CD4-positive, CD25-positive, alpha-beta regulatory T cell (primary cell): ENCODE measurements around the gene PAEP. TPM values are rescaled to one million over a fixed set of nuclear protein-coding genes. Genes with fewer than 3 reads are reported as not detected.

Source experiments
- ATAC-seq, 2 donors: fragments of 150-1000 bp; cut with Tn5 transposase; one replicate each; pipeline ENCODE4 v1.10.0; 2021; ENCODE audit warnings: low read depth in 2 of 2, moderate number of reproducible peaks in 2 of 2, moderate library complexity in 1 of 2
- DNase-seq, 3 donors: peaks; one replicate each; pipeline versions ENCODE4 v3.0.0 to v3.0.0-alpha.2; 2012 to 2022; ENCODE audit warnings: mixed read lengths in 1 of 3
- H3K27ac ChIP-seq: one replicate; pipeline ENCODE4 v1.7.0; 2013; ENCODE audit warnings: mild to moderate bottlenecking, low read length; ENCODE audit not compliant: insufficient read depth, poor library complexity, severe bottlenecking
- H3K27me3 ChIP-seq: one replicate; pipeline ENCODE4 v1.7.0; 2013; ENCODE audit warnings: low read length; ENCODE audit not compliant: control insufficient read depth, insufficient read depth
- H3K36me3 ChIP-seq: one replicate; pipeline ENCODE4 v1.7.0; 2013; ENCODE audit warnings: mild to moderate bottlenecking, low read length, moderate library complexity; ENCODE audit not compliant: control insufficient read depth, insufficient read depth
- H3K4me1 ChIP-seq: 2 replicates; pipeline ENCODE4 v1.7.0; 2013; ENCODE audit warnings: mild to moderate bottlenecking, low read length; ENCODE audit not compliant: insufficient read depth, control insufficient read depth, poor library complexity, severe bottlenecking
- H3K4me3 ChIP-seq: one replicate; pipeline ENCODE4 v1.7.0; 2013; ENCODE audit warnings: low read depth, mild to moderate bottlenecking, low read length, moderate library complexity
- H3K9me3 ChIP-seq, 2 experiments: 1 replicate in 1 of 2; 2 replicates in 1 of 2; pipeline ENCODE4 v1.7.0; 2013; ENCODE audit warnings: low read length in 2 of 2, mild to moderate bottlenecking in 1 of 2, moderate library complexity in 1 of 2; ENCODE audit not compliant: control insufficient read depth in 2 of 2
- H3K27ac Mint-ChIP-seq, 3 donors: one replicate each; pipeline ENCODE4 v1.8.0; 2020 to 2022; ENCODE audit warnings: mild to moderate bottlenecking in 3 of 3, mixed read lengths in 3 of 3, moderate library complexity in 2 of 3
- H3K27me3 Mint-ChIP-seq: one replicate; pipeline ENCODE4 v1.8.0; 2022; ENCODE audit warnings: mild to moderate bottlenecking, mixed read lengths
- H3K36me3 Mint-ChIP-seq: one replicate; pipeline ENCODE4 v1.8.0; 2020; ENCODE audit warnings: mixed read lengths
- H3K4me1 Mint-ChIP-seq, 4 donors: one replicate each; pipeline ENCODE4 v1.8.0; 2020 to 2022; ENCODE audit warnings: mixed read lengths in 4 of 4, mild to moderate bottlenecking in 1 of 4
- H3K4me3 Mint-ChIP-seq, 4 donors: one replicate each; pipeline ENCODE4 v1.8.0; 2020 to 2022; ENCODE audit warnings: mild to moderate bottlenecking in 4 of 4, mixed read lengths in 4 of 4, moderate library complexity in 3 of 4
- H3K9me3 Mint-ChIP-seq, 7 donors: one replicate each; pipeline ENCODE4 v1.8.0; 2020 to 2022; ENCODE audit warnings: mixed read lengths in 7 of 7, mild to moderate bottlenecking in 3 of 7, moderate library complexity in 2 of 7
- polyA plus RNA-seq, 4 donors: library from polyadenylated mRNA; unstranded; fragments of 300-500 nt; fragmentation: Illumina TruSeq; gene quantifications; one replicate each; pipeline ENCODE4 v1.2.3, GENCODE V29; 2021
- total RNA-seq: library from RNA; stranded (reverse); gene quantifications from one replicate; pipeline ENCODE4 v1.2.3, GENCODE V29; 2022

PAEP gene
- total and polyA plus RNA-seq, 5 donors from 2014 or later: not detected

DNA sequence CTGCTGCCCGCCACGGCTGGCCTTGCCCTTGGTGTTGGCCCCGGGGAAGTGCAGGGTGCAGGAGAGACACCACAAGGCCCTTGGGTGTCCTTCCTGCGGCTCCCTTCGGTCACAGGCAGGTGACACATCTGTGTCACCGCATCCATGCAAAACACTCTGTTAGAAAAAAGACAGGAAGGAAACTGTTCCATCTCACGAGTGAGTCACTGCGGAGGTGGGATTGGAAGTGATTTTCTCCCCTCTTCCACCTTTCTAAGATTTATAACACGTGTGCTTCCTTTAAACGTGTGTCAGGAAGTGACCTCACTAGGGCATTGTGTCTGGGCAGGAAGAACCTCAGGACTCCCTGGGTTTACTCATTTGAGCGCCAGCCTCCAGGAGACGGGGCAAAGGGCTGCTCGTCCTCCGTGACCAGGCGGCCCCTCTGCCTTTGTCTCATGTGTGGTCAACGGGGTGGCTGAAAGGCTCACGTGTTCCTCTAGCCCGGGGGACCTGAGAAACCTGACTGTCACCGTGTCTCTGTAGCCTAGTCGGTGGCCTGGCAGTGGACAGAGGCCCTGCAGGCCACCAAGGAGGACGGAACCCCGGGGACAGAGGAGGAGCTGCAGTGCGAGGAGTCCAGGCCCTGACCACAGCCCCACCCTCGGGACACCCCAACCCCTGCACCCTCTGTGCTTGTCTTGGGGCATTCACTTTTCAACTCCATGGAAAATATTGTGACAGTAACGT is 45.3 kb upstream of the PAEP start:
- Histone ChIP-seq H3K27ac (no peak overlapping the region), H3K4me1 (no peaks in the 10 kb centered on the region), H3K4me3 (no peak overlapping the region), H3K27me3 (no peaks in the 10 kb centered on the region), H3K36me3 (no peaks in the 10 kb centered on the region), H3K9me3 (no peaks in the 10 kb centered on the region)
- Mint-ChIP-seq H3K4me1 (peaks cover 0 to 5% (median 1%) of the 10 kb centered on the region in 4 donors), H3K27me3 (no peaks in the 10 kb centered on the region), H3K27ac (no peak overlapping the region), H3K36me3 (no peaks in the 10 kb centered on the region), H3K4me3 (no peak overlapping the region), H3K9me3 (no peaks in the 10 kb centered on the region)
- DNase-seq (no peak), ATAC-seq (no peak)

DNA sequence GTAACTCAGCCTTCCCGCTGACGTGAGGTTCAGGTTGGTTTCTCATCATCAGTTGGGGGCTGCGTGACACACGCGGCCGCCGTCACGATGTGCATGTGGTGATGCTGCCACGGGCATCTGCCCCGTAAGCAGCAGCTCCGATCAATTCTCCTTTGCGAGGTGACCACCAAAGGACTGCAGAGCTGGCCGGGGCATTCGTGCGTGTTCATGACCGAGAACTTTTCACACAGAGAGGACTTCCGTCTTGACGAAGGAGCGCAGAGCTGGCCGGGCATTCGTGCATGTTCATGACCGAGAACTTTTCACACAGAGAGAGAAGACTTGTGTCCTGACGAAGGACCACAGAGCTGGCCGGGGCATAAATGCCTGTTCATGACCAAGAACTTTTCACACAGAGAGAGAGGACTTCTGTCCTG is 44.1 kb upstream of the PAEP start:
- no peak overlapping the region for H3K27ac Mint-ChIP-seq

DNA sequence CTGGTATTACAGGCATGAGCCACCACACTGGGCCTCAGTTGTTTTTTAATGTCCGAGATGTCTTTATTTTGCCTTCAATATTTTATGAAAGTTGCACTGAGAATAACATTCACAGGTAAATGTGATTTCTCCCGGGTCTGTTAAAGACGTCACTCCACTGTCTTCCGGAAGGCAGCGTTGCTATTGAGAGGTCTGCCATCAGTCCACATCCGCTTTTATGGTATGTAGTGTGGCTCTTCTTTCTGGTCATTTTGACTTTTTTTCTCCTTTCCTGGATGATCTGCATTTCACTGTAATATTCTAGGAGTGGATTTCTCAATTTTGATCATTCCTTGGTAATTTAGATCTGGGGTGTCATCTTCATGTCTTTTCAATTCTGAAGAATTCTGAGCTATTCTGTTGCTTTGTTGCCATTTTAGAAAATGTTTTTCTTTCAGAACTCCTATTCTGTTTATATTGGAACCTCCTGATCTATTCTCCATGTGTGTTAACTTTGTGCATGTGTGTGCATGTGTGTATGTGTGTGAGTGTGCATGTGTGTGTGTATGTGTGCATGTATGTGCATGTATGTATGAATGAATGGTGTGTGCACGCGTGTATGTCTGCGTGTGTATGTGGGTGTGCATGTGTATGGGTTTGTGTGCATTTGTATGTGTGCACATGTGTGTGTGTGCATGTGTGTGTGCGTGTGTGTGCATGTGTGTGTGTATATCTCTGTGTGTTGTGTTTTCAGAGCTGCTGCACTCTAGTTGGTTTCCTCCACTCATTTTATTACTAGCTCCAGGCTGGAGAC is 42.2 kb upstream of the PAEP start:
- no peak for DNase-seq
- Histone ChIP-seq H3K4me1 (no peaks in the 10 kb centered on the region), H3K9me3 (no peaks in the 10 kb centered on the region), H3K27me3 (no peaks in the 10 kb centered on the region), H3K4me3 (no peak overlapping the region), H3K36me3 (no peaks in the 10 kb centered on the region), H3K27ac (no peak overlapping the region)
- H3K4me1 Mint-ChIP-seq: peaks cover 0 to 5% (median 1%) of the 10 kb centered on the region in 4 donors
- no peaks in the 10 kb centered on the region for H3K27me3 Mint-ChIP-seq
- no peak for ATAC-seq
- H3K4me3 Mint-ChIP-seq: no peak overlapping the region
- H3K27ac Mint-ChIP-seq: no peak overlapping the region
- no peaks in the 10 kb centered on the region for H3K9me3 Mint-ChIP-seq
- H3K36me3 Mint-ChIP-seq: no peaks in the 10 kb centered on the region

More for the DNA sequence above, 44.1 kb upstream of the PAEP start:
- no peaks in the 10 kb centered on the region for H3K27me3 ChIP-seq
- Mint-ChIP-seq H3K36me3 (no peaks in the 10 kb centered on the region), H3K4me1 (peaks cover 0 to 5% (median 1%) of the 10 kb centered on the region in 4 donors), H3K9me3 (no peaks in the 10 kb centered on the region), H3K27me3 (no peaks in the 10 kb centered on the region), H3K4me3 (no peak overlapping the region)
- H3K4me1 ChIP-seq: no peaks in the 10 kb centered on the region
- H3K27ac ChIP-seq: no peak overlapping the region
- ATAC-seq (no peak), DNase-seq (no peak)
- no peaks in the 10 kb centered on the region for H3K36me3 ChIP-seq
- no peaks in the 10 kb centered on the region for H3K9me3 ChIP-seq
- H3K4me3 ChIP-seq: no peak overlapping the region

DNA sequence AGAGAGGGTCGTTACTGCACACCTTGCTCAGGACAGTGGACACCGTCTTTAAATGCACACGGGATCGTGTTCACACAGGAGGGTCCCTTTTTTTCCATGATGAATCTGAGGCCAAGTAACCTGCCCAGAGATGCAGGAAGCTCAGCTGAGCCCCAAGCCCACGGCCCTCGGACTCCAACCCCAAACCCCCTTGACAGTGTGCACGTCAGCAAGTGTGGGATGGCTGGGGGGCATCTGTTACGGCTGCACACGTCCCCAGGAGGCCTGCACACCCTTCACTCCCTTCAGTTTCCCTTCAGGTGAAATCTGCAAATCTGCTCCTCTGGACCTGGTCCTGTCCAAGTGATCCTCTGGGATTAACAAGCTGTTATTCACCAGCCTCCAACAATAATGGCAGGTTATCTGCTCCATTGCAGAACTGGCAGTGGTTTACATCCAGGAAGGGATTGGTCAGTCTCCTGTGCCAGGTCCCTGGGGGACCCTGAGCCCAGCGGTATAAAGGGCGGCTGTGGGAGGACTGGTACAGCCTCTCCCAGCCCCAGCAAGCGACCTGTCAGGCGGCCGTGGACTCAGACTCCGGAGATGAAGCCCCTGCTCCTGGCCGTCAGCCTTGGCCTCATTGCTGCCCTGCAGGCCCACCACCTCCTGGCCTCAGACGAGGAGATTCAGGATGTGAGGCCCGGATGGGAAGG is 40.5 kb upstream of the PAEP start, which contains the start of gene LCN1:
Gene LCN1, plus strand, starts transcription at position 525 of the 692 bp plus-strand sequence. Its CDS starts 58 bp downstream, at position 583.
- no peak within 1 kb of the TSS for H3K27ac Mint-ChIP-seq
- Histone ChIP-seq H3K27ac (no peak within 1 kb of the TSS), H3K36me3 (no peaks in the 10 kb centered on the region), H3K4me1 (no peaks in the 10 kb centered on the region), H3K4me3 (no peak within 1 kb of the TSS), H3K27me3 (no peaks in the 10 kb centered on the region), H3K9me3 (no peaks in the 10 kb centered on the region)
- no peaks in the 10 kb centered on the region for H3K36me3 Mint-ChIP-seq
- no peaks in the 10 kb centered on the region for H3K27me3 Mint-ChIP-seq
- no peak within 1 kb of the TSS for H3K4me3 Mint-ChIP-seq
- H3K4me1 Mint-ChIP-seq: peaks cover 0 to 5% (median 1%) of the 10 kb centered on the region in 4 donors
- DNase-seq (no peak), ATAC-seq (no peak)
- no peaks in the 10 kb centered on the region for H3K9me3 Mint-ChIP-seq

DNA sequence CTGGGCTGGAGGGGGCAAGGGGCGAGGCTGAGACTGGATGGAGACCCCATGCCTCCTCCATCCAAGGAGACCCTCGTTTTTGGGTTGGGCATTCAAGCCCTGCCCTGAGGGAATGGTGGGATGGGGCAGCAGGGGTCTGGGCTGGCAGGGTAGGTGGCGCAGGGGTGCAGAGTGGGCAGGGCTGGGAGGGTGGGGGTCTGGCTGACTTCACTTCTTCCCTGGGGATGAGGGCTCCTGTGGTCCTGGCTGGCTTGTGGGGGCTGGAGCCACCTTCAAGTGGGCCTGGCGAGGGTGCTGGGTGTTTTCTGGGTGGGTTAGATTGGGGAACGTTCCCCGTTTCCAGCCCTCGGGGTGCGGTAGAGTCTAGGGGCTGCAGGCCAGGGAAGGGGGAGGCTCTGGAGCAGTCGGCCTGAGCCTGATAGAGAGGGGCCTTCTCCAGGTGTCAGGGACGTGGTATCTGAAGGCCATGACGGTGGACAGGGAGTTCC is 39.9 kb upstream of the PAEP start:
- no peak overlapping the region for H3K4me3 Mint-ChIP-seq
- DNase-seq: no peak
- ATAC-seq: no peak
- no peak overlapping the region for H3K27ac ChIP-seq
- H3K9me3 Mint-ChIP-seq: no peaks in the 10 kb centered on the region
- H3K9me3 ChIP-seq: no peaks in the 10 kb centered on the region
- H3K27me3 Mint-ChIP-seq: no peaks in the 10 kb centered on the region
- H3K4me1 Mint-ChIP-seq: peaks cover 0 to 5% (median 0%) of the 10 kb centered on the region in 4 donors
- H3K27ac Mint-ChIP-seq: no peak overlapping the region
- no peak overlapping the region for H3K4me3 ChIP-seq
- no peaks in the 10 kb centered on the region for H3K36me3 Mint-ChIP-seq
- H3K36me3 ChIP-seq: no peaks in the 10 kb centered on the region
- no peaks in the 10 kb centered on the region for H3K4me1 ChIP-seq
- no peaks in the 10 kb centered on the region for H3K27me3 ChIP-seq

DNA sequence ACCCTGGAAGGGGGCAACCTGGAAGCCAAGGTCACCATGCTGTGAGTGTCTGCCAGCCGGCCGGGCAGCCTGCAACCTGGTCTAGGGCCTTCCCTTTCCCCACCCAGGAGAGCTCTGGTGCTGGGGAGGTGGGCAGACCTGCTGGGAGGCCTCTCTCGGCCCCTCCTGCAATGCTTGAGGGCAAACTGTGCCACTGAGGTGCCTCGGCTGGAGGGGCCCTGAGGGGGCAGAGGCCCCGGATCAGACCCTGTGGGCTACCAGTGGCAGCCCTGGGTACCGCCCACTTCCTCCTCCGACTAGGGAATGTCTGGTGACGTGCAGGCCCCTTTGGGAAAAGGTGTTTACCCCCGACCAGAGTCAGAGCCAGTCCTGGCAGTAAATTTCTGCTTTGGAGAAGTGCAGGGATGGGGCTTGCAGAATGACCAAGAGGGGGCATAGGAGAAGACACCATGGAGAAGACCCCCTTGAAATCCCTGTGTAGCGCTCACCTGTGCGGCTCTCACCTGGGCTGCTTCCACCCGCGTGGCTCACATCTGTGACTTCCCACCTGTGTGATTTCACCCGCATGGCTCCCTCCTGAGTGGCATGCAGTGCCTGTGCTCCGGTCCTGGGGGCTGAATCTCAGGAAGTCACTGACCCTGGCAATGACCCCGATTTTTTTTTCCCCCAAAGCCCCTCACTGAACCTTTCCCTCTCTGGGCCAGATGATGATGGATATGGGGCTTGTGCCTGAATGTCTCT is 39.2 kb upstream of the PAEP start:
- no peaks in the 10 kb centered on the region for H3K27me3 ChIP-seq
- DNase-seq: no peak

DNA sequence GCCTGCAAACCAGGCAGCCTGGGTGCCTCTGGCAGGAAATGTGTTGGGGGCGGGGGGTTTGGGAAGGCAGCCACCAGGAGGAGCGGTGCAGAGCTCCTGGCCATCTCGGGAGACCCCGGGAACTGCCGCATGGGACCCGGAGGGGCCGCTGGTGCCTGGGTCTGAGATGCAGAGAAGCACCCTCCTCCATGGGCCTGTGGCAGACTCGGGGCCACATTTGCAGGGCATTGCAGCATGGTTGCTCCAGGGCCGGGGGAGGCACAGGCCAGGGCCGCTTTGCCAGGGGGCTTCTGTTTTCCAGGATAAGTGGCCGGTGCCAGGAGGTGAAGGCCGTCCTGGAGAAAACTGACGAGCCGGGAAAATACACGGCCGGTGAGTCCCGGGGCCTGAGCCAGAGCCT is 38.6 kb upstream of the PAEP start:
- Histone ChIP-seq H3K4me1 (no peaks in the 10 kb centered on the region), H3K27ac (no peak overlapping the region), H3K9me3 (no peaks in the 10 kb centered on the region), H3K4me3 (no peak overlapping the region), H3K36me3 (no peaks in the 10 kb centered on the region), H3K27me3 (no peaks in the 10 kb centered on the region)
- no peak overlapping the region for H3K27ac Mint-ChIP-seq
- H3K4me1 Mint-ChIP-seq: peaks cover 0 to 5% (median 0%) of the 10 kb centered on the region in 4 donors
- DNase-seq (no peak), ATAC-seq (no peak)
- H3K36me3 Mint-ChIP-seq: no peaks in the 10 kb centered on the region
- no peaks in the 10 kb centered on the region for H3K9me3 Mint-ChIP-seq
- no peak overlapping the region for H3K4me3 Mint-ChIP-seq
- no peaks in the 10 kb centered on the region for H3K27me3 Mint-ChIP-seq

More for the DNA sequence above, 39.2 kb upstream of the PAEP start:
- Histone ChIP-seq H3K27ac (no peak overlapping the region), H3K9me3 (no peaks in the 10 kb centered on the region), H3K4me1 (no peaks in the 10 kb centered on the region), H3K36me3 (no peaks in the 10 kb centered on the region), H3K4me3 (no peak overlapping the region)
- H3K36me3 Mint-ChIP-seq: no peaks in the 10 kb centered on the region
- no peaks in the 10 kb centered on the region for H3K9me3 Mint-ChIP-seq
- no peaks in the 10 kb centered on the region for H3K27me3 Mint-ChIP-seq
- H3K4me1 Mint-ChIP-seq: peaks cover 0 to 5% (median 0%) of the 10 kb centered on the region in 4 donors
- H3K27ac Mint-ChIP-seq: no peak overlapping the region
- no peak for ATAC-seq
- H3K4me3 Mint-ChIP-seq: no peak overlapping the region
